HG03103 (cell line): Measurements from ENCODE around the gene SDHC.

ENCODE experiments used
- ATAC-seq: cut with Tn5 transposase; IDR thresholded peaks from one replicate; pipeline ENCODE4 v1.9.1; 2021; ENCODE audit warnings: low read depth; ENCODE audit not compliant: unreplicated experiment

Gene SDHC, protein sequence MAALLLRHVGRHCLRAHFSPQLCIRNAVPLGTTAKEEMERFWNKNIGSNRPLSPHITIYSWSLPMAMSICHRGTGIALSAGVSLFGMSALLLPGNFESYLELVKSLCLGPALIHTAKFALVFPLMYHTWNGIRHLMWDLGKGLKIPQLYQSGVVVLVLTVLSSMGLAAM

DNA sequence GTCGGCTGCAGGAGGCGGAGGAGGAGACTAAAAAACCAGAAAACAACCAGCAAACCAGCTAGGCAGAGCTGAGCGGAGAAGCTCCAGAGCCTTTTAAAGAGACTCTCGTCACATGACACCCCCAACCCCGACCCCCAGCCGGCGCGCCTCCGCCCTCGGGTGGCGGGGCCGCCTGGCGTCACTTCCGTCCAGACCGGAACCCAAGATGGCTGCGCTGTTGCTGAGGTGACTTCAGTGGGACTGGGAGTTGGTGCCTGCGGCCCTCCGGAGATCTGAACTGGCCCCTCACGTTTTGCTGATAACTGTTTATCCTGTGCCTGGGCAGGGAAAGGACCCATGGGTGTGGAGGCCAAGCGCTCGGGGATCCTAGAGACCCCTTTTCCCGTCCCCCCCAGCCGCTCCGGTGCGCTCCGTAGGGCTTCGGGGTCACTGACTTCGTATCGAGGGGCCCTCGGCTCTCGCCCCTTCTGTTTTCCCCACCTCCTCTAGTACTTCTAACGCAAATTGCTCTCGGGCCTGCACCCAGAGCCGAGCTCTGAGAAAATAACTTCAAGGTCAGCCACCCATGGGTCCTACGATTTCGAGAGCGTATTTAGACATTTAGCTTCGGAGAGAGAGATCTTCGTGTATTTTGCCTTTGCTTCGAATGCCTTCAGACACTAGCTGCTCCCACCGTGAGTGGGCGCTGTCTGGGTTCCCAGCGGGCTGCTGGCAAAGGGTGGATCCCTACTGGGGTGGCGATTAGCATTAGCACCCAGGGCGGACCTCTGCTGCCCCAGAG lies at the start of gene SDHC:
SDHC (plus strand) TSS at position 181 of the 781 bp plus-strand sequence; CDS start at position 206, 25 bp downstream.
- peak; percentile 95 for ATAC-seq

DNA sequence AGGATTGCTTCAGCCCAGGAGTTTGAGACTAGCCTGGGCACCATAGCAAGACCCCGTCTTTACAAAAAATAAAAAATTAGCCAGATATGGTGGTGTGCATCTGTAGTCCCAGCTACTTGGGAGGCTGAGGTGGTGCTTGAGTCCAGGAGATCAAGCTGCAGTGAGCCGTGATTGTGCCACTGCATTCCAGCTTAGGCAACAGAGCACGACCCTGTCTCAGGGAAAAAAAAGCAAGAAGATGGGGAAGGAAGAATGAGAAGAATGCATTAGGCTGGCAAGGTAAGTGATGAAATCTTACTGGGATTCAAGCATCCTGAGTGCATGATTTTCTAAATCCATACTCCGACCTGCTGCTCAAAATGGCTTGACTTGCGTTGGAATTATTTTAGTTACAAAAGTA lies 48.9 kb upstream of the SDHC start:
- no peak for ATAC-seq

DNA sequence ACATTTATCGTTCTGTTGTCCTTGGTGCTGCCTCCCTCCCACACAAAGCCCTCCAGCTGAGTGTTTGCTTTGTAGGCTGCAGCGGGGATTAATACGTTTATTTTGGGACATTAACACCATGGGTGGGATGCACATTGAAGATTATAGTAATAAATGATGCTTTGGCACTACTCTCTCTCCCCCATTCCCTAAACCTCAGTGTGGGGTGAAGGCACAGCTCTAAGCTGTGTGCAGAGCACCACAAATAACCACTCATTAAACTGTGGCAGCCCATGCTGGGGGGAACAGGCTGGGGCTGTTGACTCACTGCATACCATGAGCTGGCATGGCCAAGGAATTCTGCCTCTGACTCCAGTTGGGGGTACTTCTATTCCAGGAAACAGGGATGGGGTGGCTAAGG lies 48.0 kb upstream of the SDHC start:
- ATAC-seq, result no peak

DNA sequence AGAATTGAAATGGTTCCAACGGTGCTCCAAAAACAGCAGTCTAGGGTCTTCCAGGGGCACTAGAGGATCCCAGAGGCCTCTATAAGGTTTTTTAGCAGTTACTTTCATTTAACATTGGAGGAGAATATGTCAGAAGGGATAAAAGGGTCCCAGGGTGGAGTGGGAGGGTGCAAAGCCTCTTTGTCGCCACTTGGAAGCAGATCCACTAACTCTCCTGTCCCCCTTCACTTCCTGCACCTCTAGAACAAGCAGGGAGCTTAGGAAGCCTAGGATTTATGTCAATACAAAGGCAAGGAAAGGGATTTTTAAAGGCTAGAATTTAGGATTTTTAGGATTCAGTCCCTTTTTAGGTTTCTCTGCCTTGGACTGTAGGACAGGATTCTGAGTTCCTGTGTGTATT lies 47.3 kb upstream of the SDHC start:
- no peak for ATAC-seq

DNA sequence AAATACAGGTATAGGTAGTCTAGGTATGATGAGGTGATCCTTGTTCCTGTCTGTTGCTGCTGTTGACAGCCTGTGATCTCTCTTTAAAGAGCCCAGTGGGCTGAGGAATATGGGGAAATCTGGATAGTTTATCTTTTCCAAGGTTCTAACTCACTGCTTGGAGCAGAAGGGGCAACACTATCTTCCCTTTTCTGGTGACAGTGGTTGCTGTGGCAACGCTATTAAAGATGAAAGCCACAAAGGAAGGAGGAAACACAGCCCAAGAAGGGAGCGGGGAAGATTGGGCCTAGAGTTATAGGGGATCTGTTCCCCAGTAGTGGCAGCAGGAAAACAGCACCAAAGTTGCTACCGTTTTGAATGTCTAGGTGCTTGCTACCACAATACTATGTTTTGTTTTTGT lies 46.9 kb upstream of the SDHC start:
- ATAC-seq, result no peak

DNA sequence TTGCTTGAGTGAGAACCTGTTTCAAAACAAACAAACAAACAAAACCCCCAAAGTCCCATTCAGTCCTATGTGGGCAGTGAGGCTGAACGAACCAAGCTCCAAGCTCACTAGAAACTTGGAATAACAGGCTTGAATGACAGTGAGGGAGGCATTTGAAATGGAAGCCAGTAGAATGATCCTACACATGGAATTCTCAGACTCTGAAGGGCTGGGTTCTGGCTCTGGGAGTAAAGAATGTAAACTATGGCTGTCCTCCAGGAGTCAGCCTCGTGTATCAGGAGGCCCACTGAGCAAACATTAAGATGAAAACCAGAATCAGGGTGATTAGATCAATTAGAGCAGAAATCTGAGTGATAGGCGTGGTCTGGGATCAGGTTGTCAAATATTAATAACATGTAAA lies 40.8 kb upstream of the SDHC start:
- ATAC-seq, result no peak

DNA sequence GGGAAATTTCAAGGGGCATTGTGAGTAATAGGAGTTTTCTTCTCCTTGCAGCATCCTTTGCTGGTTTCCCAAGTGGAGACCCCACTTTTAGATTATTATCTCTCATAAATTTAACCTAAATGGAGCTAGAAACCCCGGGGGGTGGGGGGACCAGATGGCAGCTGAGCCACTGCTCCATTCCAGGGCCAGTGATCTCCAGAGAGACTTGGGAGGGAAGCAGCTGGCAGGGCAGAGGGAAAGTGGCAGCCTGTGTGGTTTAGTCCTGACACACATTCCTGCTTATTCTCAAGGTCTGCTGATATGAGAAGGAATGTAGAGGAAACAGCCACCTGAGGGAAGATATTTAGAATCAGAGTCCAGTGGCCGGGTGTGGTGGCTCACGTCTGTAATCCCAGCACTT lies 39.3 kb upstream of the SDHC start:
- ATAC-seq, result no peak

DNA sequence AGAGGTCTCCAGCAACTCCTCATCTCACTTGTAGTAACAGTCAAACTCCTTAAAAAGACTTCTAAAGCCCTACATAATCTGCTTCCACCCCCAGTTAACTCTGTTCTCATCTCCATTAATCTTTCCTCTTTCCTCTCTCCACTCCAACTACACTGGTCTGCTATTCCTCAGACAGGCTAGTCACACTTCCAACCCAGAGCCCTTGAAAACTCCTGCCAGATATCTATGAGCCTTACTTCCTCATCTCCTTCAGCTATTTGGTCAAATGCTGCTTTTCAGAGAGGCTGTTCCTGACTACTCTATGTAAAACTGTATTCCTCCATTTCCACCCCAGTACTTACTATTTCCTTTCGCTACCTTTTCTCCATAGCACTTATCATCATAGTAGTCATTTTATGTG lies 31.2 kb upstream of the SDHC start:
- ATAC-seq, result no peak

DNA sequence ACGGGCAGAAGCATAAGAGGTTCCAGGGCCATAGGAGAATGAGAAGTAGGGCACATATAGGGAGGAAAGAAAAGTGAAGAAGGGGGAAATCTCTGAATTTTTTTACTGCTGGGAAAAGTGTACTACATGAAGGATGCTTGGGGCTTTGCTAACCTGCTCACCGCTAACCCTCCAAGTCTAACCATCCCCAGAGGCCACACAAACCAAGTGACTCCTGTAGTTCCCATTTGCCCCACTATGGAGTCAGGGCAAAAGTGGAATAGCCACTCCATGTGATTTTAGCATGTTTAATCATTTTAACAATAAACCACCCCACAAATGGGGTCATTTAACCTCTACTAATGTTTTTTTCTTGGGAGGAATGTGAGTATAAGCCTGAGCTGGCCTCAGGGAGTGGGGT lies 29.1 kb upstream of the SDHC start:
- no peak for ATAC-seq

DNA sequence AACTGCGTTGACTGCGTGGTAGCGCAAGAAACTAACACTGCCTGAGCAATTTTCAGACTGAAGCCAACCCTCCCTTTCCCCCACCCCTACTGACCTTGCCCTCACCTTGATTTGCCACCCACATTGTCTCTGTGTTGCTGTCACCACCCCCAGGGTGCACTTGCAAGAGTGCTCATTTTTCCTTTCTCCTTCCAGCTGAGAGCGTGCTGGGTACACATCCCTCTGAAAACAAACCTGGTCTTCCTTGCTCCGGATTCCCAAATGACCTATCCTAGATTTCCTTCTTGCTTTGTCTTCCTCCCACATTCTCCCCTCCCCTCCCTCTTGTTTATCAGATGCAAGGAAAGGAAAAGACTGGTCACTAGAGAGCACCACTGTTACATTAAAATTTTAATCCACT lies 28.7 kb upstream of the SDHC start:
- no peak for ATAC-seq

DNA sequence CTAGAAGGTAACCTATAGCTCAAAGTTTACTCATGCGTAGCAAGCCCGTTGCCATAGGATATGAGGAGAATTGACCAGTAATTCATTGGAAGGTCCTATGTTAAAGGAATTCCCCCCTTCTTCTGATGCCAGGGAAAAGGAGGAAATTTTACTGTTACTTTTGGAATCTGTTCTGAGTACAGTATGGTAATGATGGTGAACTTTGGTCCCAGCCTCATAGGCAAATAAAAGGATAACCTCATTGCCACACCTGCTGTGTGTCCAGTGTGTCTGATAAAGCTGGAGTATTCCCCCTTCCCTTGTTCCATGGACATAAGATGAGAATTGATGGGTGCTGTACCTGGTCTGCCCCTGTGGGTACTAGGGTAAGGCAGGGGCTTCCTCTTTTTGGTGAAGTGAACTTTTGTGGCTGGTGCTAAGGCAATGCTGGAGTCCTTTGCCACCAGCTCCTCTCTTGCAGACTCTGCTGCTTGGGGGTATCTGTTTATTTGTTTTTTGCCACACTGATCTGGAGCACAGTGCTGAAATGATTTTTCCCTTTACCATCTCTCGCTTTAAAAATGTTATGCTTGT lies 26.6 kb upstream of the SDHC start:
- ATAC-seq, result no peak

DNA sequence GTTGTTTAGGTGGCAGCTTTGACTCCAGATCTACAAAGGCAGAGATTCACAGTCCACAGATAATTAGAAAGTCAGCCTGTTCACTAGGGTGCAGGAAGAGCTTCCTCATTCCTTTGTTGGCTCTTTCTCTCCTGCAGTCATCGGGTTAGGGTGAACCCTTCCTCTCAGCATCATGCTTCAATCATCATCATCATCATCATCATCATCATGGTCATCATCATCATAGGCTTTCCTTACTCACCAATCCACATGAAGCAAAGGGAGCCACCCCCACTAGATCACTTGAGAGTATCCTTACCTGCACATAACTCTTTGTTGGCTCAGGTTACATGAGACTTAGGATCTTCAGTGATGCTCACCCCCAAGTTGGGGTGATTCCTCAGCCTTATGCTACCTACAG lies 23.4 kb upstream of the SDHC start:
- no peak for ATAC-seq

DNA sequence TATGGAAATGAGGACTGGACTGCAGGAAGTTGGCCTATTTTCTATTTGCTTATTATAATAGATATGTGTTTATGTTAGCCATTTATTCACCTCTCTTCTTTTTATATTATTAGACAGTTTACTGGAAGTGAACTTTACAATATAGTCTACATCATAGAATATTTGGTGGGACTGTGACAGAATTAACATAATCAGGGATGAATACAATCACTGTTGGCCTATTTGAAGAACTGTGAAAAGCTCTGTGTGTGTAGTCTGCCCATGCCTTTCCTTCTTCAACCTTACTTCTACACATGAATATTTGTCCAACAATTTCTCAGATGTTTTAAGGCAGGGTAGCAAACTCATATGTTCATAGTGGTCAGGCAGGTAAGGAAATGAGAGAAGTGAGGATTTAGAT lies 16.8 kb upstream of the SDHC start:
- no peak for ATAC-seq

DNA sequence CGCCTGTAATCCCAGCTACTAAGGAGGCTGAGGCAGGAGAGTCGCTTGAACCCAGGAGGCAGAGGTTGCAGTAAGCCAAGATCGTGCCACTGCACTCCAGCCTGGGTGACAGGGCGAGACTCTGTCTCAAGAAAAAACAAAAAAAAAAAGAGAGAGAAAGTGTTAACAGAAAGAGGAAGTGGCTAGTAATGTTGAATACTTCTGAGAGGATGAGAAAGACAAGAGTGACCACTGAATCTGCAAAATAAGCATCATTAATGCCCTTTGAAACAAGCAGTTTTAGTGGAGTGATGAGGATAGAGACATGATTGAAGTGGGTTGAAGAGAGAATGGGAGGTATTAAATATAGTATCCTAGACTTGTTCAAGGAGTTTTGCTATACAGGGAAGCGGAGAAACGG lies 16.1 kb upstream of the SDHC start:
- ATAC-seq, result no peak

DNA sequence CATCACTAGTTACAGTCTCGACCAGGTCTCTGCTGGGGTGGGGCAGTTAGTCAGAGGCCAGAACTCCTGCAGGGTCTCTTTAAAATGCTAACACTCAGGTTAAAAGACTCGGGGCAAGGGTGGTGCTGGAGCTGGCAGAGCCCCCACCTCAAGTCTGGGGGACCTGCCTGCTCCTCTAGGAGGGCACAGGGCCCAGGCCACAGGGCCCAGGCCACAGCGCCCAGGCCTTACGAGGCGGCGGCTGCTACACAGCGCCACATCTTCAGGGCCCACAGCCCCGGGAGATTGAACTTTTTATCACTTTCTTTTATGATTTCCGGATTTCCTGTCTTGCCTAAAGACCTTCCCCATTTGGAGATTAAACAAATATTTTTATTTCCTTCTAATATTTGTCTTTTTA lies 14.8 kb upstream of the SDHC start:
- ATAC-seq, result no peak

DNA sequence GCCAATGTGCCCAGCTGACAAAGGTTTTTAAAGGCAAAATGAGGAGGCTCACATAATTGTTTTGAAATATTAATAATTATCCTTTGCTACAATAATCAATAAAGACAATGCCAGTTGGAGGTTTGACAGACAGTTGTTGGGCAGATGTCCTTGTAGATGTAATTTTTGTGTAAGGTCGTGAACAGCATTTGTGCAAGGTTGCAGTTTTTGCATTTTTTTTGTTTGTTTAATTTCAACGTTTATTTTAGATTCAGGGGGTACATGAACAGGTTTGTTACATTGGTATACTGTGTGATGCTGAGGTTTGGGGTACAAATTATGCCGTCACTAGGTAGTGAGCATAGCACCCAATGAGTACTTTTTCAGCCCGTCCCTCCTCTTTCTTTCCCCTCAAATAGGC lies 13.7 kb upstream of the SDHC start:
- no peak for ATAC-seq

DNA sequence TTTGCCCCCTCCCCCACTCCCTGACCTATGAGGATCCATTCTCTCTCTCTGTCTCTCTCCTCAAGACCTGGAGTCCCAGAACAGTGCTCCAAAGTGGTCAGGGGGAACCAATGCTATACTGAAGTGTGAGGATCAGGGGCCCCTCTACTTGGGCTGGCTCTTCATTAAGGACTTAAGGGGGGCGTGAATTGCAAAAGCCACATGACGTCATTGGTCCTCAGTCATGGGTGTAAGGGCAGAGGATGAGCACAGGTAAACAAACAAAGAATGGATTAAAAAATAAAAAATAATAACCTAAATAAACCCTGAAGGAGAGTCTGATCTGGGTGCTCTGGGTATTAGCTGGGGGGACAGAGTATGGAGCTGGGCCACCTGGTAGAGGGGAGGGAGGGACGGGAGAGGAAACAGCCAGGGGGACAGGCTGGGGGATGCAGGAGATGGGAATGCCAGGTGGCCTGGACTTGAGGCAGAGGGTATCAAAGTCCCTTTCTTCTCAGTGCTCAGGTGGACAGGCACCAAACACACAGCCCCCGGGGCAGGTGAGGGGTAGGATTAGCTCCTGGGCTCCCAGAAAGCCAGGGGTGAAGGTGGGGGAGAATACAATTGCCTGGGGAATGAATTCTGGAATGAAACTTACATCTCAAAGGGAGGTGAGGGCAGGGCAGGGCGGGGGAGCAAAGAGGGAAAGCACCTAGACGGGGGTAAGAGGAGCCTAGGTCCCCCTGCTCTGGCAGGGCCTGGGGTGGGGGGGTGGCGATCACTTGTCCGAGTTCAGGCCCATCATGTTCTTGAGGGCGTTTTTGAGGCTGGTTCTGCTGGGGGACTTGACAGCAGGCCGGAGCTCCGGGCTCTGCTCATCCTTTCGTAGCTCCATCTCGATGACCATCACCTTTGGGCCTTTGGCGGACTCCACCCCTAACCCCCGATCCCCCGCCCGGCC lies 9.0 kb upstream of the SDHC start:
- no peak for ATAC-seq

DNA sequence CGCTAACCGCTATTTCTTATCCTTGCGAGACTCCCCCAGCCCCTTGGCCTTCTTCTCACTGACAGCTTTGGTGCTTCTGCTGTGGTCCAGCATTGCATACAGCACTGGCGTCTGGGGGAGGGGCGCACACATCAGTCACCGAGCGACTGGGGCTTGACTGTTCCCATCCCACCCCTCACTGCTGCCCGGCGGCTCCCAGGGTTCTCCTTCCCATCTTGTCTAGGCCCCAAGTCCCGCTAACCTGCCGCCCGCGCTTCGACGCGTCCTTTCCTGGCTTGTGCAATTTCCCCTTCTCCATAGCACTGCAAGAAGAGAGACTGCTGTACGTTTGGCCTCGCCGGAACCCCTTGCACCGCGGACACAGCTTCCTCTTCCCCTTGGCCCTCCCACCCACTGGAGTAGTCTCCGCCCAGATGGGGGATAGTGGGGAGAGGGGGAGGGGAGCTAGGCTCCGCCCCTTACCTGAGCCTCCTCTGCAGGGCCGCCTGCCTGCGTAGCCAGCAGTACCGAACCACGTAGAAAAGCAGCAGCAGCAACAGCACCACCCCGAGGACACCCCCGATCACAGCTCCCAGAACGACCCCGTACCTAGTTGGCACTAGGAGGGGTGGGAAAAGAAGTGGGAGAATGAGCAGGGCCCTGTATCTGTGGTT lies 8.2 kb upstream of the SDHC start:
- peak; percentile 85 for ATAC-seq

DNA sequence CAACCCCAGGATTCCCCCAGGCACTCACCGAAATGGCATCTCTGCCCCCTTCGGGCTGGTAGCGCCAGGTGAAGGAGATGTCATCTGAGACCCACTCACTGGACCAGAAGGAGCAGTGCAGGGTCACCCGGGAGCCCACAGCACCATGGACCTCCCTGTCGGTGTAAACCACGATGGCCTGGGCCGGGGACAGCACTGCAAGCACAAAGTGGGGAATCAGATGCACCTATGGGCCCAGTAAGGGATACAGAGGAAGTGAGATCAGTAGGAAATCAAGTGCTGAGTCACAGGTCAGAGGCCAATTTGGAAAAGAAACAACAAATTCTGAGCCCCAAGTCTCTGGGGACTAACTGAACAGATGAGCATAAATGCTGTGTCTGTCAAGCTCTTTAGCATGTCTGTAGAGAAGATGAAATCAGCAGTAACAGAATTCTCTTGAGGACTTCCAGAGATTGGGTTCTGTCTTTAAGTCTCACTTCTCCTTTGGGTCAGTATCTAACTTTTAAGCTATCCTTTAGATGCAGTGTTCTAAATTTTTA lies 6.9 kb upstream of the SDHC start:
- ATAC-seq, result no peak

DNA sequence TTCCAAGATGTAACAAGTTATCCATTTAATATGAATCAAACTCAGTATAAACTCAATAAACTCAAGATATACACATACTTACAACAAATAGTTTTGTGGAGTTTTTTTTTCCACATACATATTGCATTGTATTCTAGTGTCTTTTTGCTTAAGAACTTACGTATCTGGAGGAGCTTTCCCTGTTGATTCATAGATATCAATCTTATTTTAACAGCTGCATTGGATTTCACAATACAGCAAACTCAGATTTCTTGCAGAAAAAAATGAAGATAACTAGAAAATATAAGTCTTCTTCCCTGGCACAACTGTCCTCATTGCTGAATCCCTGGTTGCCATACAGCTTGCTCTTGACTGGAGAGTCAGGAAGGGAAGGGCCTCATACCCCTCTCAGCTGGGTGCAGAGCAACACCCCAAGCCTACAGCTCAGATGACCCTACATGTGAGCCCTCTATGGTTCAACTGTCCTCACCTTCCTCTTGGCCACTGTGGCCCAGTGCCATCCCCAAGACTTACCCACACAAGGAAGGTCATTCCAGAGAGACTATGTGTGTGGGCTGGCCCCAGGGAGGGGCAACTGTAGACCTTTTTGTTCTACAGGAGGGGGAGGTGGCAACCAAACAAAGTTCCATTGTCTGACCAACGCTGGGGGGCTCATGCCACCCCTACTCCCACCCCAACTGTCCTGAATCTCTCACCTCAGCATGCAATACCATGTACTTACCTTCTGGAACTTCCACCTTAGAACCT lies 6.1 kb upstream of the SDHC start:
- no peak for ATAC-seq
